GM23338 (cell line): Measurements from ENCODE around the gene KEL. TPM values are rescaled to one million over a fixed set of nuclear protein-coding genes. Genes with fewer than 3 reads are reported as not detected.

Experiments
- ATAC-seq: fragments of 200-7000 bp; cut with Tn5 transposase; 3 replicates; pipeline ENCODE4 v1.9.1; 2020
- DNase-seq: peaks from one replicate; pipeline ENCODE4 v3.0.0-alpha.2; 2015; ENCODE audit warnings: low spot score
- H2AFZ ChIP-seq: fragments of 200-600 bp; sonication (generic); 2 replicates; pipeline ENCODE4 v1.8.0; 2016; ENCODE audit warnings: antibody characterized with exemption, mild to moderate bottlenecking, moderate library complexity
- H3F3A ChIP-seq: fragments of 200-600 bp; sonication (generic); replicated peaks from 2 replicates; pipeline ENCODE4 v1.8.0; 2017; ENCODE audit warnings: antibody characterized with exemption, mixed run types, low read depth
- H3K27ac ChIP-seq: fragments of 200-600 bp; sonication (generic); 2 replicates; pipeline ENCODE4 v1.6.1; 2016; ENCODE audit warnings: low read depth
- H3K27me3 ChIP-seq: fragments of 200-600 bp; sonication (generic); 2 replicates; pipeline ENCODE4 v1.8.0; 2016; ENCODE audit warnings: mild to moderate bottlenecking, mixed run types, moderate library complexity; ENCODE audit not compliant: insufficient read depth
- H3K36me3 ChIP-seq: fragments of 200-600 bp; sonication (generic); 2 replicates; pipeline ENCODE4 v1.8.0; 2016; ENCODE audit warnings: mild to moderate bottlenecking; ENCODE audit not compliant: insufficient read depth
- H3K4me1 ChIP-seq: fragments of 200-600 bp; sonication (generic); 2 replicates; pipeline ENCODE4 v1.8.0; 2016; ENCODE audit warnings: mild to moderate bottlenecking, moderate library complexity; ENCODE audit not compliant: insufficient read depth
- H3K4me2 ChIP-seq: fragments of 200-600 bp; sonication (generic); 2 replicates; pipeline ENCODE4 v1.7.1; 2017; ENCODE audit warnings: mixed run types
- H3K4me3 ChIP-seq: fragments of 200-600 bp; sonication (generic); 2 replicates; pipeline ENCODE4 v1.6.1; 2016; ENCODE audit warnings: mixed run types
- H3K79me2 ChIP-seq: fragments of 200-600 bp; sonication (generic); replicated peaks from 2 replicates; pipeline ENCODE4 v1.8.0; 2017; ENCODE audit warnings: mild to moderate bottlenecking; ENCODE audit not compliant: insufficient read depth
- H3K9me2 ChIP-seq: fragments of 200-600 bp; sonication (generic); 2 replicates; pipeline ENCODE4 v1.8.0; 2017; ENCODE audit not compliant: insufficient read depth
- H4K20me1 ChIP-seq: fragments of 200-600 bp; sonication (generic); replicated peaks from 2 replicates; pipeline ENCODE4 v1.8.0; 2017; ENCODE audit warnings: mild to moderate bottlenecking; ENCODE audit not compliant: insufficient read depth
- H3K27ac Mint-ChIP-seq: 2 replicates; pipeline ENCODE4 v1.8.0; 2020; ENCODE audit warnings: inconsistent platforms, mild to moderate bottlenecking, moderate library complexity, mixed read lengths
- H3K27me3 Mint-ChIP-seq: 3 replicates; pipeline ENCODE4 v1.8.0; 2022; ENCODE audit warnings: low read depth, mild to moderate bottlenecking, moderate library complexity, mixed read lengths, inconsistent platforms; ENCODE audit not compliant: insufficient read depth, poor library complexity
- H3K36me3 Mint-ChIP-seq: 3 replicates; pipeline ENCODE4 v1.8.0; 2021; ENCODE audit warnings: low read depth, mild to moderate bottlenecking, inconsistent platforms, moderate library complexity, mixed read lengths
- H3K4me1 Mint-ChIP-seq: 3 replicates; pipeline ENCODE4 v1.8.0; 2020; ENCODE audit warnings: mild to moderate bottlenecking, inconsistent platforms, mixed read lengths
- H3K4me3 Mint-ChIP-seq: 3 replicates; pipeline ENCODE4 v1.8.0; 2021; ENCODE audit warnings: moderate library complexity, mild to moderate bottlenecking, inconsistent platforms, mixed read lengths
- H3K9me3 Mint-ChIP-seq: 3 replicates; pipeline ENCODE4 v1.8.0; 2020; ENCODE audit warnings: moderate library complexity, mild to moderate bottlenecking, inconsistent platforms, mixed read lengths
- CTCF ChIP-seq, 2 experiments: fragments of 200-600 bp in 1 of 2; sonication (generic) in 1 of 2; conservative IDR thresholded peaks; 2 replicates each; pipeline versions ENCODE4 v1.5.1 to v1.6.1; 2016 to 2017; ENCODE audit warnings: antibody characterized with exemption in 2 of 2, low read depth in 2 of 2, mild to moderate bottlenecking in 2 of 2, moderate library complexity in 1 of 2
- ETS1 ChIP-seq: IDR thresholded peaks from 2 replicates; pipeline ENCODE4 v1.6.1; 2016; ENCODE audit warnings: antibody characterized with exemption
- EZH2phosphoT487 ChIP-seq: fragments of 200-600 bp; sonication (generic); IDR thresholded peaks from one replicate; pipeline ENCODE4 v1.8.1; 2018; ENCODE audit warnings: antibody characterized with exemption; ENCODE audit not compliant: unreplicated experiment
- JUNB ChIP-seq: IDR thresholded peaks from one replicate; pipeline ENCODE4 v1.6.1; 2016; ENCODE audit warnings: antibody characterized with exemption; ENCODE audit not compliant: unreplicated experiment
- ZNF462 ChIP-seq: fragments of 250-450 bp; sonication (Bioruptor Pico); IDR thresholded peaks from 2 replicates; pipeline ENCODE4 v1.5.0; 2020; ENCODE audit warnings: mild to moderate bottlenecking, moderate library complexity
- polyA plus RNA-seq: library from polyadenylated mRNA; unstranded; fragments of >200 nt; fragmentation: Nextera tagmentation; extraction: Ambion mirVana; gene quantifications from 2 replicates; pipeline ENCODE4 v1.2.1, GENCODE V29; 2016
- total RNA-seq: library from RNA; depleted of rRNA; stranded (reverse); fragments of >200 nt; shearing (Covaris generic); gene quantifications from 2 replicates; pipeline ENCODE4 v1.2.3, GENCODE V29; 2014

KEL gene
- total and polyA plus RNA-seq, 2 experiments from 2014 or later, result 1.2 to 3.6 TPM

- no peak for TF ChIP-seq ETS1
- TF ChIP-seq EZH2phosphoT487, result no peak
- no peak for TF ChIP-seq CTCF (conservative IDR thresholded peaks at IDR 0.05; ENCODE audit: low read depth in 2 of 2)
- TF ChIP-seq JUNB, result no peak
- no peak for TF ChIP-seq ZNF462
- no peak for DNase-seq
- H3K4me1 Mint-ChIP-seq, result peaks cover 5% of the 10 kb centered on the region
- H3K27me3 ChIP-seq, result no peaks in the 10 kb centered on the region
- no peak overlapping the region for H3K27ac Mint-ChIP-seq
- H3F3A ChIP-seq, result no peaks in the 10 kb centered on the region
- H3K9me3 Mint-ChIP-seq, result peaks cover under 1% of the 10 kb centered on the region; the same call in 1 of the 3 replicates
- H3K4me1 ChIP-seq, result no peaks in the 10 kb centered on the region
- H3K9me2 ChIP-seq, result no peaks in the 10 kb centered on the region
- ATAC-seq, result no peak
- no peaks in the 10 kb centered on the region for H3K79me2 ChIP-seq
- H3K27ac ChIP-seq, result no peak overlapping the region
- no peaks in the 10 kb centered on the region; the same call in 2 of the 3 replicates for H3K36me3 Mint-ChIP-seq
- H3K4me3 Mint-ChIP-seq, result no peak overlapping the region
- H3K36me3 ChIP-seq, result no peaks in the 10 kb centered on the region
- no peak overlapping the region for H2AFZ ChIP-seq
- peaks cover 3% of the 10 kb centered on the region for H3K27me3 Mint-ChIP-seq
- no peaks in the 10 kb centered on the region for H4K20me1 ChIP-seq
- no peak overlapping the region for H3K4me3 ChIP-seq
- no peak overlapping the region for H3K4me2 ChIP-seq
Measured at GRCh38 chr7:142896151-142896550, 66.0 kb downstream of the KEL start.
